GM18526 (cell line): ENCODE results near the gene CYYR1.

ENCODE experiments used
- POLR2A ChIP-seq: IDR thresholded peaks from 3 replicates; pipeline ENCODE4 v1.6.1; 2011; ENCODE audit not compliant: insufficient read length; ENCODE audit errors: extremely low read depth

CYYR1 gene

GRCh38 chr21:26438976-26439375 is 134.1 kb downstream of the CYYR1 start:
- TF ChIP-seq POLR2A, result no peak

- TF ChIP-seq POLR2A, result no peak
These were observed 135.6 kb downstream of the CYYR1 start for GRCh38 chr21:26437326-26438009.

- no peak for TF ChIP-seq POLR2A
These were observed 139.7 kb downstream of the CYYR1 start for GRCh38 chr21:26433386-26433785.

- TF ChIP-seq POLR2A, result no peak
These were observed 140.7 kb downstream of the CYYR1 start for GRCh38 chr21:26432410-26432809.

- TF ChIP-seq POLR2A, result no peak
These were observed 147.5 kb downstream of the CYYR1 start for GRCh38 chr21:26425576-26425975.

- TF ChIP-seq POLR2A, result no peak
These were observed 149.6 kb downstream of the CYYR1 start for GRCh38 chr21:26423511-26423910.

GRCh38 chr21:26422706-26423105 is 150.4 kb downstream of the CYYR1 start:
- TF ChIP-seq POLR2A, result no peak

- TF ChIP-seq POLR2A, result no peak
These were observed 150.9 kb downstream of the CYYR1 start for GRCh38 chr21:26422138-26422537.

- TF ChIP-seq POLR2A, result no peak
These were observed 151.4 kb downstream of the CYYR1 start for GRCh38 chr21:26421724-26422123.
